H1 (cell line): ENCODE measurements around the gene ZNF777. TPM values are rescaled to one million over a fixed set of nuclear protein-coding genes. Genes with fewer than 3 reads are reported as not detected.

Experiments
- PHF8 ChIP-seq: fragments of 200-600 bp; sonication (generic); conservative IDR thresholded peaks from 2 replicates; pipeline ENCODE4 v1.7.1; 2012; ENCODE audit warnings: low read depth, mild to moderate bottlenecking, inconsistent platforms, low read length, moderate library complexity
- RNF2 ChIP-seq: fragments of 200-900, 300-1000 bp; sonication (generic); IDR thresholded peaks from 2 replicates; pipeline ENCODE4 v1.7.1; 2016; ENCODE audit warnings: borderline replicate concordance, low read depth, mild to moderate bottlenecking, antibody characterized with exemption, low read length; ENCODE audit not compliant: poor library complexity, severe bottlenecking; ENCODE audit errors: missing control alignments
- polyA plus RNA-seq, 7 experiments: library from polyadenylated mRNA; depleted of rRNA in 3 of 7; stranded (reverse) in 5 of 7; unstranded in 2 of 7; fragments of >200 nt in 5 of 7; fragments of 200-250 nt in 2 of 7; gene quantifications; 1 replicate in 5 of 7; 2 replicates in 1 of 7; 4 replicates in 1 of 7; pipeline versions ENCODE4 v1.2.1 to v1.2.3, GENCODE V29; 2011 to 2013; ENCODE audit warnings: missing spikeins in 2 of 7, mixed read lengths in 2 of 7
- total RNA-seq: library from RNA; stranded (reverse); fragmentation: NEBNext Ultra II Directional; extraction: Animal tissue kit (Norgen Biotek cat#: 25700); gene quantifications from 2 replicates; pipeline ENCODE4 v1.2.1, GENCODE V29; 2021

The ZNF777 gene
- total and polyA plus RNA-seq, 2 of the 8 experiments (the other 6 are each of a cell fraction or from before 2014, with no cell fraction given) = 8.0 to 10.1 TPM

- no peak for TF ChIP-seq PHF8
- no peak for TF ChIP-seq RNF2
These were observed 6.9 kb downstream of the ZNF777 start (continued) for GRCh38 chr7:149454006-149454405.
